Measurements from ENCODE around the gene SRP54.
"Not testable (repeated sequence)": the region's sequence is repeated elsewhere in the genome, so short reads cannot be mapped to it uniquely, and the experiment has no call there.

- TF ChIP-seq, protein P1, sequence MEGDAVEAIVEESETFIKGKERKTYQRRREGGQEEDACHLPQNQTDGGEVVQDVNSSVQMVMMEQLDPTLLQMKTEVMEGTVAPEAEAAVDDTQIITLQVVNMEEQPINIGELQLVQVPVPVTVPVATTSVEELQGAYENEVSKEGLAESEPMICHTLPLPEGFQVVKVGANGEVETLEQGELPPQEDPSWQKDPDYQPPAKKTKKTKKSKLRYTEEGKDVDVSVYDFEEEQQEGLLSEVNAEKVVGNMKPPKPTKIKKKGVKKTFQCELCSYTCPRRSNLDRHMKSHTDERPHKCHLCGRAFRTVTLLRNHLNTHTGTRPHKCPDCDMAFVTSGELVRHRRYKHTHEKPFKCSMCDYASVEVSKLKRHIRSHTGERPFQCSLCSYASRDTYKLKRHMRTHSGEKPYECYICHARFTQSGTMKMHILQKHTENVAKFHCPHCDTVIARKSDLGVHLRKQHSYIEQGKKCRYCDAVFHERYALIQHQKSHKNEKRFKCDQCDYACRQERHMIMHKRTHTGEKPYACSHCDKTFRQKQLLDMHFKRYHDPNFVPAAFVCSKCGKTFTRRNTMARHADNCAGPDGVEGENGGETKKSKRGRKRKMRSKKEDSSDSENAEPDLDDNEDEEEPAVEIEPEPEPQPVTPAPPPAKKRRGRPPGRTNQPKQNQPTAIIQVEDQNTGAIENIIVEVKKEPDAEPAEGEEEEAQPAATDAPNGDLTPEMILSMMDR (IDR thresholded peaks at IDR 0.05; ENCODE audit: low read depth, low read length, poor library complexity, severe bottlenecking), result not testable (repeated sequence)
- not testable (repeated sequence) for TF ChIP-seq EZH2phosphoT487 (IDR thresholded peaks at IDR 0.05; ENCODE audit: borderline replicate concordance, low read length)
These were observed 82.9 kb downstream of the SRP54 start for GRCh38 chr14:35065731-35066130.
